HG02938 (cell line): ENCODE measurements around the gene STYXL2.

Experiments used
- ATAC-seq: cut with Tn5 transposase; IDR thresholded peaks from one replicate; pipeline ENCODE4 v1.9.1; 2021; ENCODE audit warnings: mild to moderate bottlenecking, moderate library complexity; ENCODE audit not compliant: unreplicated experiment

Gene STYXL2

GRCh38 chr1:167077128-167077867, 16.6 kb upstream of the STYXL2 start:
- ATAC-seq: no peak

DNA sequence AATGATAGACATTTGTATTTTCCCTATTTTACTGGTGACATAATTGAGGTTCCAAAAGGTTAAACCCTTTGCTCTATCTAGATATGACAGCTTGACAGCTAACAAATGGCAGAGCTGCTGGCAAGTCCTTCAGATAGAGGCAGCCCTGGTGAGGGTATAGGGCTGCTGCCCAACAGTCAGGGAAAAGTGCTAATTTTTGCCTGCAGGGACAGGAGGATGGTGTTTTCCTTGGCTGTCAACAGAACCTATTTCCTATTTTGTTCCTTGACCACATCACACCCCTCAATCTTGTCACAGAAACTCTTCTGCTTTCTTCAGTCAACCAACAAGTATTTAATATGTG, 16.0 kb upstream of the STYXL2 start:
- ATAC-seq: no peak

- ATAC-seq: no peak
Observed at GRCh38 chr1:167081594-167082156, 12.2 kb upstream of the STYXL2 start.

GRCh38 chr1:167082511-167083027, 11.3 kb upstream of the STYXL2 start:
- no peak for ATAC-seq

DNA sequence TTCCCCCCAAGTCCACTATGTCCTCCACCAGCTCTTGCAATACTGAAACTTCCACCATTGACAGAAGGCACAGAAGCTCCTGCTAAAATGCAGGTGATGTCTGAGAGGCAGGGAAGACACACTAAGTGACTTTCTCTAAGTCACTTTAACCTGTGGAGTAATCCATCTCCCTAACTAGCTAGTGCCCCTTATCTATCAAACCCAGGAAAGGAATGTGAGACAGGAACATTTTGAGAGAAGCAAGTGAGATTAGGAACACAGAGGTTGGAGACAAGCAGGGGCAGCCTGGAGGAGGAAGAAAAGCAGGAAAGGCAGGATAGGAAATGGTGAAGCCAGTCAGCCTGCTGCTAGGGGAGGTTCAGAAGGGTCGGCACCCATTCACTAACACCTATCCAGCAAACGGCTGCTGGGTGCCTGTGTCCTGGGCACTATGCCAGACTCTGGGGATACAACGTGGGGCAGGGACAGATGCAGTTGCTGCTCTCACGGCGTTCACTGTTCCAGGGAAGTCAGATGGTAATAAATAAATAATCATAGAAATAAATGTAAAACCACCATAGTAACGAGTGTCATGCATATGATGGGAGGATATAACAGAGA, 10.7 kb upstream of the STYXL2 start:
- no peak for ATAC-seq

GRCh38 chr1:167083871-167084270, 10.0 kb upstream of the STYXL2 start:
- no peak for ATAC-seq

DNA sequence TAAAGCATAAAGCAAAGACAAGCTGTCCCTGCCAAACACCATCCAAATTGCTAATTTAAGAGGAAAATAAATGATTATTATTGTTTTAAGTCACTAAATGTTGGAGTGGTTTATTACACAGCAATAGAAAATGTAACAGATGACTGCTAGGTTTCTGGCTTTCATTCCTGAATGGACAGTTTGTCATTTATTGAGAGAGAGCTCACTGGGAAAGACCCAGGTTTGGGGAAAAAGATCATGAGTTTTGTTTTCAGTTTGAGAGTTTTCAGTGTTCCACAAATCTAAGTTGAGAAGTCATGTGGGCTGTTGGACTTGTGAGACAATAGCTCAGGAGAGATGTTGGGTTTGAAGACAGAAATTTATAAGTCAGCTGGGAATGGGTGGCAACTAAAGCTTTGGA, 9.1 kb upstream of the STYXL2 start:
- ATAC-seq: no peak

DNA sequence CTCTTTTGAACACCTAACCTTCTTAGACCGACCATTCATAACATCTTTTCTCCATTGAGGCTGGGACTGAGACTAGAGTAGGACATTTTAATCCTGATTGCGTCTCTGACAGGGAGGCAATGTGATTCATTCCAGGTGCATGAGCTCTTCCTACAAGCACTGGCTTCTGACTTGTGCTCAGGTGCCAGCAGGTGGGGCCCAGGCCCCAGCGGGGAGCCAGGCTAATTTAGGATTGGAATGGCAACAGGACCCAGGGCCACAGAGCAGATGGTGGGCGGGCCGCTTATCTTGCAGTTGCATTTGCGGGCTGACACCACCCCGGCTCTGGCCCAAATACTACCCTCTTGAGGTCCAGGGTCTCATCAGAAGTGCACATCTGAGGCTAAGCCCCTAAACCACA, 7.8 kb upstream of the STYXL2 start:
- ATAC-seq: no peak

- ATAC-seq: no peak
Observed at GRCh38 chr1:167086768-167087167, 7.1 kb upstream of the STYXL2 start.

GRCh38 chr1:167088746-167089417, 5.0 kb upstream of the STYXL2 start:
- no peak for ATAC-seq

DNA sequence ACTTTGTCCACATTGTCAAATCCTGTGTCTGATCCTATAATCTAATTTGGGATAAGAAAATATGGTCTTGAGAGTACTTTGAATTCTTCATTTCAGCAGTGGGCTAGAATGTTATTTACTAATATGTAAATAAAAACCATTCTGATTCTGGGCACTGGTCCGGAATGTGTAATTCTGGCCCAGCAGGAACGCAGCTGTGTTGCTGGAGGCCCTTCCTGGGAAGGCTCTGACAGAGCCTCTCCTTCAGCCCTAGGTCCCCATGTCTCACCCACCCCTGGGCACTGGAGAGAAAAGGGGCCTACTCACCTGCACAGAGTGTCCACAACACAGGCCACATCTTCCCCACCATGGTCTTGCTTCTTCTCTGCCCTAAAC, 3.9 kb upstream of the STYXL2 start:
- ATAC-seq: no peak

DNA sequence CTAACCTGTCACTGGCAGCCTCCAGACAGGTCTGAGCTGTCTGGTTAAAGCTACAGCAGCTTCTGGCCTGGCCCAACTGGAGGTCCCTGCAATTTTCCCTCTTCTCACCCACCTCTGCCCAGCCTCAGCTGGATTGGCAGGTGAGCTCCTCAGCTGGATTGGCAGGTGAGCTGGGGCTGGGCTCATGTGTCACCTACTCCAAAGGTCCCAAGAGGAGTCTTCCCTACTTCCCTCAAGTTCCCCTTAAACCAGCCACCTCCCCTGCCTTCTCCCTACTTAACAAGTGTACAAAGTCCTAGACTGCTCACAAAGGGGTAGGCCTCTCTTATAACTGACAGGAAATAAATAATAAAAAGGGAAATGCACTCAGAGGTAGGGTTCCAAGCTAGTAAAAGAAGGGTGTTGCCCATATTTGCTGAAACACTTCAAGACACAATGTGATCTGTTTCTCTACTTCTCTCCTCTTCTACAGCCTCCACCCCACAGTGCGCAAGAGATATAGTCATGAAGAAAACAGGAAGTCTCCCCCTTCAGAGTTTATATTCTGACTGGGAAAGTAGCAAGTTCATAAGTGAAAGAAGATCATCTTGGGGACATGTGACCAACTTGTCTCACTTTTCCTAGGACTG, 3.4 kb upstream of the STYXL2 start, which contains the start of gene GPA33:
Gene GPA33 (minus strand): TSS at position 64 of the 629 bp plus-strand sequence. CDS start 90 bp downstream, outside the sequence.
- no peak for ATAC-seq

- ATAC-seq: no peak
Observed at GRCh38 chr1:167092653-167093052, 1.2 kb upstream of the STYXL2 start.

GRCh38 chr1:167094690-167095089, 815 bp downstream of the STYXL2 start:
- no peak for ATAC-seq

DNA sequence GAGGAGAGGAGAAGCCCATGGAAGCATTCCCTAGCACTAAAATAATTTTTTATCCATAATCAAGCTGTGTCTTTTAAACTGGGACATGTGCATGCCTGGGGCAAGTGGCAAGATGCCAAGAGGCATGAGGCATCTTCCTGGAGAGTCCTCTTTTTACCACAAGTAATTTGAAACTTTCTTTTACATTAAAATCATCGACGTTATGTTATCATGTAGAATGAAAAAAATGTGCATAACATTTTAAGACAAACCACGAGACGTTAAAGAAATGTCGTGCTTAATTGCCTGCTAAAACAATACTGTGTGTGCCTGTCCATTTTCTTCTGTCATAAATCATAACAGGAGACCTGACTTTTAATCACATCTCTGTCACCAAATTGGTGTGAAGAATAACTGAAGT, 1.5 kb downstream of the STYXL2 start:
- ATAC-seq: no peak

- ATAC-seq: no peak
Observed at GRCh38 chr1:167099851-167100250, 6.0 kb downstream of the STYXL2 start.

DNA sequence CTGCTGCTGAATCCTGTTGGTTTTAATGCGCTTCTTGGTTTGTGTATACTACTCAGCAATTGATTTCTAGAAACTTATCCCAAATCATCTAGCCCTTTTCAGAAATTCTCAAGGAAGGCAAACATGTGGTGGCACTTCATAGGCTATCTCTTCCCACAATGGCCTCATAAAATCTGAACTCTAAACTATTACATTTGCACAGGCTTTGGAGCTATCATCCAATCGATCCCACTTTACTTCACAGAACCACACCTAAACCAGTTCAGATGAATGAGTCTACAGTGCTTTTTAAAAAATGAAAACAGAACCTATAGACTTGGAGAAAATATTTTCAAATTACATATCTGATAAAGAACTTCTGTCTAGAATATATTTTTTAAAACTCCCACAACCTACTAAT, 6.9 kb downstream of the STYXL2 start:
- no peak for ATAC-seq

GRCh38 chr1:167101754-167102153, 7.9 kb downstream of the STYXL2 start:
- no peak for ATAC-seq

- no peak for ATAC-seq
Observed at GRCh38 chr1:167102906-167103573, 9.2 kb downstream of the STYXL2 start.

DNA sequence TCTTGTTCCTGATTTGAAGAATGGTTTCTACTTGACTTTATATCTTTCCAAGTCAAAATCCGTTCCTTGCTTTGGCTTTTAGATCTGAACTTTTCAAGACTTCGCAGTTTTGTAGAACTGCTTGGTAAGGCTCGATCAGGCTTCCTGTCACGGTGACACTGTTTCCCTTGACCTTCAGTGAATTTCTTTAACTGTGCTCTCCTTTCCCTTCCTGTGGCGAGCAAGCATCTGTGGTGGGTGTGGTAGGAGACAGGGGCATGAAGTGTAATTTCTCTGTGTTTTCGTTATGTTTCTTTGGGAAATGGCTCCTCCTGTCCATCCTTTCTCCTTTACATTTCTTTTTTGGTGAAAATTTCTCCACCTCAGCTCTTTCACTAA, 10.4 kb downstream of the STYXL2 start:
- peak; percentile 42 for ATAC-seq
